Stimulated activated memory B cell treated with anti-CD40 and anti-IgM and Interleukin-4, amounts not matched to agents 10 μg/mL and 1 μg/mL and 100 μg/mL, for 72 hours (primary cell): ENCODE results near the gene LMX1B.

Experiments used
- ATAC-seq: fragments of 150-1000 bp; cut with Tn5 transposase; 2 replicates; pipeline ENCODE4 v1.10.0; 2021
- H3K27ac Mint-ChIP-seq: one replicate; pipeline ENCODE4 v1.8.0; 2022; ENCODE audit warnings: mild to moderate bottlenecking, mixed read lengths
- H3K27me3 Mint-ChIP-seq: one replicate; pipeline ENCODE4 v1.8.0; 2022; ENCODE audit warnings: mixed read lengths
- H3K36me3 Mint-ChIP-seq: one replicate; pipeline ENCODE4 v1.8.0; 2022; ENCODE audit warnings: mixed read lengths
- H3K4me1 Mint-ChIP-seq: one replicate; pipeline ENCODE4 v1.8.0; 2022; ENCODE audit warnings: mixed read lengths
- H3K4me3 Mint-ChIP-seq: one replicate; pipeline ENCODE4 v1.8.0; 2022; ENCODE audit warnings: mild to moderate bottlenecking, moderate library complexity, mixed read lengths
- H3K9me3 Mint-ChIP-seq: one replicate; pipeline ENCODE4 v1.8.0; 2022; ENCODE audit warnings: mixed read lengths

Gene LMX1B

DNA sequence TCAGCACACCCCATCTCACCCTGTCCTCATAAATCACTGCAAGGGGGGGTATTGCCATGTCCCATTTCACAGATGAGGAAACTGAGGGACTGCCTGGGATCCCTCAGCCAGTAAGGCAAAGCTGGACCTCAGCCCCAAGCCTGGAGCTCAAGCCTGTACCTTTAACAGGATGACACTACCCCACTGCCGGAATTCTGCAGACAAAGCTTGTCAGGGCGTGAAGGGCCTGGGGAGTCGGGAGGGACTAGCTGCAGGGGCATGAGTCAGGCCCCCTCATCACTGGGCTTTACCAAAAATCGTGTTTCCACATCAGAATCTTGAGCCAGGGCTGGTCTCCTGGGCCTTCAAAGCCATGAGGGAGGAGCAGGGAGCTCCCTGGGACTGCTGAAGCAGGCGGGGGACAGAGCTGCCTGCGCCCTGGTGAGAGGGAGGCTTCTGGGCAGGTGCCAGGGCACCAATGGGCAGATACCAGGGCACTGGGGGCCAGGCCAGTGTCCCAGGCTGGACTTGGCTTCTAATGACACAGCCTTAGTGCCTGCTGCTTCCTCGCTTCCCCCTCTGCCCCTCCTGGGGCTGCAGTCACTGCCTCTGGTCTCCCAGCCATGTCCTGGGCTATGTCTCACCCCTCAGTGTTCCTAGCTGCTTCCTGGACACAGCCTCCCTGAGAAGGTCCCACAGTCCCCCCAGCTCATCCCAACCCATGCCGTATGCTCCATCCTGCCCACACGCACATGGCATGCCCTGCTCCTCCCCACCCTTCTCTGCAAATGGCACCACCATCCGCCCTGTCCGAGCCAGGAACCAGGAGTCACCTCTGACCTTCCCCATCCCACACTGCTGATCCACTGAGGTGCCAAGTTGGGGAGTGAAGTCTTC, 80.7 kb downstream of the LMX1B start:
- peaks cover 59% of the 10 kb centered on the region for H3K27me3 Mint-ChIP-seq
- no peak overlapping the region for H3K27ac Mint-ChIP-seq
- H3K9me3 Mint-ChIP-seq: no peaks in the 10 kb centered on the region
- no peak for ATAC-seq
- no peaks in the 10 kb centered on the region for H3K4me1 Mint-ChIP-seq
- no peaks in the 10 kb centered on the region for H3K36me3 Mint-ChIP-seq
- no peak overlapping the region for H3K4me3 Mint-ChIP-seq

DNA sequence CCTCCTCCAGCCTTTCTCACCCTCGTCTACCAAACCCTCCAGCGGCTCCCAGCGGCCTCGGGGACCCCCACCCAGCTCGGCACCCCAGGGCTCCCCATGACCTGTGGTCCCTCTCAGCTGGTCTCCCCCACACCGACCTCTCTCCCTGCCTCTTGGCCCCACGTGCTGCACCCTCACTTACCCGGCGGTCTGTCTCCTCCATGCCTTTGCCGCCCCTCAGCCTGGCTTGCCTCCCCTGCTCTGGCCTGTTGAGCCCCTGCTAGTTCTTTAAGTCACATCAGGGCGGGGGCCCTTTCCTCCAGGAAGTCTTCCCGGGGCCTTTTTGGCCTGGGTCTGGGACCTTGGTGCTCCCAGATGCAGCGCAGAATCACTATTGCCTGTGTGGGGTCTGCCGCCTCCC, 81.5 kb downstream of the LMX1B start:
- H3K36me3 Mint-ChIP-seq: no peaks in the 10 kb centered on the region
- H3K4me3 Mint-ChIP-seq: no peak overlapping the region
- no peak for ATAC-seq
- H3K9me3 Mint-ChIP-seq: no peaks in the 10 kb centered on the region
- H3K4me1 Mint-ChIP-seq: no peaks in the 10 kb centered on the region
- no peak overlapping the region for H3K27ac Mint-ChIP-seq
- H3K27me3 Mint-ChIP-seq: peaks cover 58% of the 10 kb centered on the region

DNA sequence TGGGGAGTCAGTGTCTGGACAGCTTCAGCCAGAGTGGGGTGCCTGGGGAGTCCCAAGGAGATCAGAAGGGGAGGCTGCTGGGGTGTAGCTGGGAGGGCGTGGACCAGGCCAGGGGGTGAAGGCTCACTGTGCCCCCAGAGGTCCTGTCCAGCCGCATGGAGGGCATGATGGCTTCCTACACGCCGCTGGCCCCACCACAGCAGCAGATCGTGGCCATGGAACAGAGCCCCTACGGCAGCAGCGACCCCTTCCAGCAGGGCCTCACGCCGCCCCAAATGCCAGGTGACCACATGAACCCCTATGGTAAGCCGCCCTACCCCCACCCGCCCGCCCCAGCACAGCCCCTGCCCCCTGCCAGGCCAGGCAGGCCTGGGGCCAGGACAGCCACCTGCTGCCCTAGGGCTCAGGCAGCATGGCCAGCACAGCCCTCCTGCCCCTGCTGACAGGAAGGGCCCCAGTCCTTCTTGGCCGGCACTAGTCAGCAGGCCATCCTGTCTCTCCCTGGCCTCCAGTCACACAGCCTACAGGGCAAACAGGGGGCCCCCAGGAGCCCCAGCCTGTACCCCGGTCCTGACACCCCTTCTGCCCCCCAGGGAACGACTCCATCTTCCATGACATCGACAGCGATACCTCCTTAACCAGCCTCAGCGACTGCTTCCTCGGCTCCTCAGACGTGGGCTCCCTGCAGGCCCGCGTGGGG, 82.1 kb downstream of the LMX1B start:
- H3K9me3 Mint-ChIP-seq: no peaks in the 10 kb centered on the region
- no peak overlapping the region for H3K27ac Mint-ChIP-seq
- peaks cover 56% of the 10 kb centered on the region for H3K27me3 Mint-ChIP-seq
- H3K4me1 Mint-ChIP-seq: no peaks in the 10 kb centered on the region
- no peak for ATAC-seq
- H3K36me3 Mint-ChIP-seq: no peaks in the 10 kb centered on the region
- H3K4me3 Mint-ChIP-seq: no peak overlapping the region

DNA sequence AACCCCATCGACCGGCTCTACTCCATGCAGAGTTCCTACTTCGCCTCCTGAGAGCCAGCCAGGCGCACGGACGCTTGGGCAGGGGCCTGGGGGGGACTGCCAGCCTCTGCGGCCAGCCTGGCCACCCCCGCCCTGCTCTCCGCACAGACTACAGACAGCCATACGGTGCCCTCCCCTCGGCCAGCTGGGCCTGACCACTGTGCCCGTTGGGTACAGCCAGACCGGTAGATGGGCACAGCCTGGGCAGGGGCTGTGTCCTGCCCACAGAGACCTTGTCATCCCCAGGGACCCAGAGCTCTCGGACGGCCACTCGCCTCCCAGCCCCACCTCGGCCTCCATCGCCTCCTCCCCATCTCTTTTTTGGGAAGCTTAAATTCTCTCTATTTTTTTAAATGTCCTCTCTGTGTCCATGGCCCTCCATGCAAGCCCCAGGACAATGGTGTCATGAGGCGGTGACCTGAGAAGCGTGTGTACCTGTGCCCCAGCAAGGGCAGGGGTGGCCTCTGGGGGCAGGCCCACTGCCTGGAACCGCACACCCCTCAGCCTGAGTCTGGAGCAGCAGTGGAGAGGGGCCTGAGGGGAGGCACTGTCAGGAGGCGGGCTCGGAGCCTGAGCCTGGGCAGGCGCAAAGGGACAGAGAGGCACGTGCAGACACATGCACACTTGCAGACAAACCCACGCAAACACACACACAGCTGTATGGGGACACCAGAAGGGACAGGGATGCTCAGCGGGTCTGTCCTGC, 82.8 kb downstream of the LMX1B start:
- H3K4me1 Mint-ChIP-seq: no peaks in the 10 kb centered on the region
- H3K36me3 Mint-ChIP-seq: no peaks in the 10 kb centered on the region
- H3K27me3 Mint-ChIP-seq: peaks cover 60% of the 10 kb centered on the region
- no peak for ATAC-seq
- H3K4me3 Mint-ChIP-seq: no peak overlapping the region
- no peaks in the 10 kb centered on the region for H3K9me3 Mint-ChIP-seq
- H3K27ac Mint-ChIP-seq: no peak overlapping the region

DNA sequence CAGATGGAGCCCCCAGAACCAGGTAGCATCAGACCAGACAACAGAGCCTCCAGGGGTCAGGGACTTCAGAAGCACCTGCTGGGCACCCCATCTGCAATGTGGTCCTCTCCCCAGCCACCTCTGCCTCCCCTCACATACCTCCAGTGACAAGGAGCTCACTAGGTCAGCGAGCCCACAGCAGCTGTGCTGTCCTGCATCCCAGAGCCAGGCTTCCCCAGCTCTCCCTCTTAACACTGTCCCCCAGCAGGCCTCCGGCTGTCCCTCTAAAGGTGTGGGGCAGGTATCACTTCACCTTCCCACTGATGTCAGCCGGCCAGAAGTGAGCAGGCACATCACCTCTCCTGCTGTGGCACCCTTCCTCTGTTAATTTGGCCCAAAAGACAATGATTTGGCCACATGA, 83.6 kb downstream of the LMX1B start:
- ATAC-seq: no peak
- H3K27me3 Mint-ChIP-seq: peaks cover 61% of the 10 kb centered on the region

DNA sequence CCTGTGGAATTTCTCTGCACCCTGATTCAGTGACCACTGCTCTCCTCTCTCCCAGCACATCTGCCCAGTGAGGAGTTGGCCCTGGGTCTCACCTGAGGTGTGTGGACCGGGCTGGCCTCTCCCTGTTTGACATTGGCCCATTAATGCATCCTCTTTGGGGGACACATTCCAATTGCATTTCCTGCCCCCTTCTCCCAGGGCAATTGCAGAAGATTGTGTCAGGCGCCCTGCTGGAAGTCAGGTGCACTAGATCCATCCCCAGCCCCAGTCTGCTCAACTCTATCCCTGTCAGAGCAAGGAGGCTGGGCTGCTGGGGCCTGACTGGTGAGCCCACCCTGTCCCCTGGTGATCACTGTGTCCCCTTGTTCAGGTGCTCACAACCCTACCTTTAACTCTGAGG, 84.5 kb downstream of the LMX1B start:
- ATAC-seq: no peak
- H3K27me3 Mint-ChIP-seq: peaks cover 61% of the 10 kb centered on the region
- H3K9me3 Mint-ChIP-seq: no peaks in the 10 kb centered on the region
- no peak overlapping the region for H3K4me3 Mint-ChIP-seq
- no peak overlapping the region for H3K27ac Mint-ChIP-seq
- H3K4me1 Mint-ChIP-seq: no peaks in the 10 kb centered on the region
- no peaks in the 10 kb centered on the region for H3K36me3 Mint-ChIP-seq

More for the DNA sequence above, 83.6 kb downstream of the LMX1B start:
- Mint-ChIP-seq H3K27ac (no peak overlapping the region), H3K9me3 (no peaks in the 10 kb centered on the region), H3K36me3 (no peaks in the 10 kb centered on the region), H3K4me3 (no peak overlapping the region), H3K4me1 (no peaks in the 10 kb centered on the region)

DNA sequence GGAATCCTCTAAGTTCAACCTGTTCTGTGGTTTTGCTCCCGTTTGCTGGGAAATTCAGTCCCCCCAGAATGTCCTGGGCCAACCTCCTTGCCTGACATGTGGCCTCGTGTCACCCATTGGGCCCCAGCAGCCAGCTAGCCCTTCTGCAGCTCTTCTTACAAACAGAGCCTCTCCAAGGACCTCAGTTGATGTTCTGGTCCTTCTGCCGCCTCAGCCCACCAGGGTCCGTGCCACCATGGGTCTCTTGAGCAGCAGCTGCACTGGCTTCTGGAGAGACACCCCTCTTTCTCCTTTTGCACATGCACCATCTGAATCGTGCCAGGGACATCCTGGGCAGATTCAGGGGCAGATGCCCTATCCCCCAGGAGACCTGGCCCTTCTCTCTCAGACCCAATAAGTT, 85.0 kb downstream of the LMX1B start:
- no peak overlapping the region for H3K4me3 Mint-ChIP-seq
- no peak overlapping the region for H3K27ac Mint-ChIP-seq
- peaks cover 66% of the 10 kb centered on the region for H3K27me3 Mint-ChIP-seq
- H3K4me1 Mint-ChIP-seq: no peaks in the 10 kb centered on the region
- no peaks in the 10 kb centered on the region for H3K36me3 Mint-ChIP-seq
- no peak for ATAC-seq
- H3K9me3 Mint-ChIP-seq: no peaks in the 10 kb centered on the region

DNA sequence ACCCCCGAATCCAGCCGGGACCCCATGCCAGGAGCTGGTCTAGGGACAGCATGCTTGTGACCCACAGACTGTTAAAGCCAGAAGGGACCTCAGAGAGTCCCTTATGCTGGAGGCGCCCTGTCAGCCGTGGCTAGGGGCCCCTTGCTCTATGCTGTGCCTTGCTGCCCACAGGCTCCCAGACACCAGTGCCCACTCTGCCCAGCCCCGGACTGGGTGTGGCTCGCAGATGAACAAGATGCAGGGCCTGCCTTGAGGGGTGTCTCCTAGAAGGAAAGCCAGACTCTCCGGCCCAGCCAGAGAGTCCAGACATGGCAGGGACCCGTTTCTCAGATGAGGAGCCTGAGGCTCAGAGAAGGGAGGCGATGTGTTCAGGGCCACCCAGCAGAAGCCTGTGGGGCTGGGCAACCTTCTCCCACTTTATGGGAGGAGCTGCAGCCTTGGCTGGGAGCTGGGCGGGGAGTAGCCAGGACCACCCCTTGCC, 85.7 kb downstream of the LMX1B start:
- no peak for ATAC-seq
- Mint-ChIP-seq H3K36me3 (no peaks in the 10 kb centered on the region), H3K27ac (no peak overlapping the region), H3K9me3 (no peaks in the 10 kb centered on the region), H3K27me3 (peaks cover 72% of the 10 kb centered on the region), H3K4me3 (no peak overlapping the region), H3K4me1 (peaks cover 3% of the 10 kb centered on the region)

DNA sequence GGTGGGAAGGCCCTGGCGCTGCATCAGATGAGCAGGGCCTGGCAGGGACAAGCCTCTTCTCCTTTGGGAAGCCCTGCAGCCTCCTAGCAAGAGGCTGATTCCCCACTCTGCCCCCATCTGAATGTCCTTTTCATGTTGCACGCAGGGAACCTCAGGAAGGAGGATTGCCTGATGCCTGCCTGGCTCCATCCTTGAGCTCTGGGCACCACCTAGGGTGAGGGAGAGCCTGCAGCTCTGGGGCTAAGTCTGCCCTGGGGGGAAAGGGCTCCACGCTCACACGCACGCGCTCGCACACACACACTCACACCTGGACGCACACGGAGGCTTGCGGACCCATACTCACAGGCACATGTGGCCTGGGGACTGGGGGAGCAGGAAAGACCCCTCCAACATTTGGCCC, 86.6 kb downstream of the LMX1B start:
- Mint-ChIP-seq H3K4me1 (peaks cover 11% of the 10 kb centered on the region), H3K27me3 (peaks cover 72% of the 10 kb centered on the region), H3K4me3 (no peak overlapping the region), H3K27ac (no peak overlapping the region), H3K9me3 (no peaks in the 10 kb centered on the region), H3K36me3 (no peaks in the 10 kb centered on the region)
- ATAC-seq: no peak

DNA sequence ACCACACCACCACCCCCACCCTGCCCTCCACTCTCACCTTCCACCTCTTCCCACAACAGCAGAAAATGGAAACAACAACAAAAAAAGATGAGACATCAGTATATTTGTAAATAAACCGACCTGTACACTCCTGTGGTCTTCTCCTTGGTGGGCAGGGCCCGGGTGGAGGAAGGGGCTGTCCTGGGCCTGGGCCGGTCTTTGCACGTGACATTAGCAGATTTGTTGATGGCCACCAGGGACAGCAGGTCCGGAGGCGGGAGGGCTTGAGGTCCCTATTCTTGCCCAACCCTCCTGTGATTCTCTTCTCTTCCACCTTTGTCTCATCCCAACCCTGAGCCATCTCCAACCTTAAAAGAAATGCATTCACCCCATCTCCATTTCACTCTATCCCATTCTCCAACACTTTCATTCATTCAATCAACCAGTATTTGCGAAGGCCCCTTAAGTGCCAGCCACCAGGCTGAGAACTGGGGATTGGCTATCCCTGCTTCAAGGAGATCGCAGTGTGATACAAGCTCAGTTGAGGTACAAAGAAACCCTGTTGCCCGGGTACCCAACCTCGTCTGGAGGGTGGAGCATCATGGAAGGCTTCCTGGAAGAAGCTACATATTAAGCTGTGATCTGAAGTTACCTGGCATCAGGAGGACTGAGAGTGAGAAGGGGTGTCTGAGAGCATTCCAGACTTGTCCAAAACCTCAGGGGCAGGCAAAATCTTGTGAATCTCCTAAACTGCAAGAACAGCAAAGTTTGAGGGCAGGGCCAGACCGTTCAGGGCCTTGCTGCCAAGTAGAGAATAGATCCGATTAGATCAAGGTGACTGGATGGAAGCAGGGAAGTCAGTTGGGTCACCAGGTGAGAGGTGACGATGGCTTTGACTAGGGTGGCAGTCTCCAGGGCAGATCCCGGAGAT, 87.4 kb downstream of the LMX1B start:
- H3K4me1 Mint-ChIP-seq: peaks cover 16% of the 10 kb centered on the region
- no peaks in the 10 kb centered on the region for H3K9me3 Mint-ChIP-seq
- H3K27ac Mint-ChIP-seq: no peak overlapping the region
- H3K27me3 Mint-ChIP-seq: peaks cover 71% of the 10 kb centered on the region
- no peaks in the 10 kb centered on the region for H3K36me3 Mint-ChIP-seq
- H3K4me3 Mint-ChIP-seq: no peak overlapping the region
- no peak for ATAC-seq

DNA sequence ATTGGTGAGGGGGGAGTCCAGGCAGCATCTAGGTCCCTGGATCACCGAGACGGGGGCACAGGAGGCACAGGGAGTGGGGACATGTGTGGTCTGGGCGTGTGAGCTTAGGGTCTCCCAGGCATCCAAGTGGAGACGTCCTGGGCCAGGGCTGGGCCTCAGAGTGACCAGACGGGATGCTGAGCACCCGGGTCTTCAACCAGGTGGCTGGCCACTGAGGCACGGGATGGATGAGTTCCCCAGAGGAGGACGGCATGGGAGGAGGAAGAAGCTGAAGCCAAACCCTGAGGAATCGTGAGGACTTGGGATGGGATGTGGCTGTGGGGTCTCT, 88.0 kb downstream of the LMX1B start:
- H3K9me3 Mint-ChIP-seq: no peaks in the 10 kb centered on the region
- H3K36me3 Mint-ChIP-seq: no peaks in the 10 kb centered on the region
- peaks cover 65% of the 10 kb centered on the region for H3K27me3 Mint-ChIP-seq

DNA sequence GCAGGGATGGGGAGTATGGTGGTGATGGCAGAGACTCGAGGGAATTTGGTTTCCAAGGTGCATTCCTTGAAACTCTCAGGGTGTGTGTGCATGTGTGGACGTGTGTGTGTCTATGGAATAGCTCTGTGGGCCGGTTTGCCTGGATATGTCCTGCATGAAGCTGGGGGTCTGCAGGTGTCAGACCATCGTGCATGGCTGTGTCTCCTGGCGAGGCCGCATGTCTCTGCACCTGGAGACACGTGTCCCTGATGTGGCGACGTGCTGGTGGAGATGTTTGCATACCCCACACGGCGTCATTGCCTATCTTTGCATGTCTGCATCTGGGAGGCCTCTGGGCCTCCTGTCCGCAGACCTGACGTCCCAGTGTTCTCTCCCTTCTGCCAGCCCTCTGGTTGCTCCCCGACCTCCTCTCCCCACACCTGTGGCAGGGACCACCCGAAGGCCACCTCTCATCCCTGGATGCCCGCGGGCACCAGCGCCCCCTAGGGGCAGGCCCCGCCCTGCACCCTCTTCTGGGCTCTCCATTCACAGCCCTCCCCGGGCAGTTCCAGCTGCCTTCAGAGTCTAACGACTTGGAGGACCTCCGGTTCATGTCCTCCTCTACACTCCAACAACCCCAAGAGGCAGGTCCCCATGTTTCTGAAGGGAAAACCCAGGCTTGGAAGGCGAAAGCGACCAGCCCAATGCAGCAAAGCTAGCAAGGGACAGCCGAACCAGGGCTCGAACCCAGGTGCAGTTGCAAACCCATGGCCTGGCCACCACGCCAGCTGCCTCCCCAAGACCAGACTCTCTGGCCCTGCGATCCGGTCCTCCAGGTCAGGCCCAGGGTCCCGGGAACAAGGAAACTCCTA, 88.6 kb downstream of the LMX1B start:
- Mint-ChIP-seq H3K4me3 (no peak overlapping the region), H3K27ac (no peak overlapping the region), H3K4me1 (peaks cover 21% of the 10 kb centered on the region), H3K27me3 (peaks cover 61% of the 10 kb centered on the region), H3K36me3 (no peaks in the 10 kb centered on the region), H3K9me3 (no peaks in the 10 kb centered on the region)
- no peak for ATAC-seq

More for the DNA sequence above, 88.0 kb downstream of the LMX1B start:
- Mint-ChIP-seq H3K4me3 (no peak overlapping the region), H3K27ac (no peak overlapping the region), H3K4me1 (peaks cover 21% of the 10 kb centered on the region)
- ATAC-seq: no peak

DNA sequence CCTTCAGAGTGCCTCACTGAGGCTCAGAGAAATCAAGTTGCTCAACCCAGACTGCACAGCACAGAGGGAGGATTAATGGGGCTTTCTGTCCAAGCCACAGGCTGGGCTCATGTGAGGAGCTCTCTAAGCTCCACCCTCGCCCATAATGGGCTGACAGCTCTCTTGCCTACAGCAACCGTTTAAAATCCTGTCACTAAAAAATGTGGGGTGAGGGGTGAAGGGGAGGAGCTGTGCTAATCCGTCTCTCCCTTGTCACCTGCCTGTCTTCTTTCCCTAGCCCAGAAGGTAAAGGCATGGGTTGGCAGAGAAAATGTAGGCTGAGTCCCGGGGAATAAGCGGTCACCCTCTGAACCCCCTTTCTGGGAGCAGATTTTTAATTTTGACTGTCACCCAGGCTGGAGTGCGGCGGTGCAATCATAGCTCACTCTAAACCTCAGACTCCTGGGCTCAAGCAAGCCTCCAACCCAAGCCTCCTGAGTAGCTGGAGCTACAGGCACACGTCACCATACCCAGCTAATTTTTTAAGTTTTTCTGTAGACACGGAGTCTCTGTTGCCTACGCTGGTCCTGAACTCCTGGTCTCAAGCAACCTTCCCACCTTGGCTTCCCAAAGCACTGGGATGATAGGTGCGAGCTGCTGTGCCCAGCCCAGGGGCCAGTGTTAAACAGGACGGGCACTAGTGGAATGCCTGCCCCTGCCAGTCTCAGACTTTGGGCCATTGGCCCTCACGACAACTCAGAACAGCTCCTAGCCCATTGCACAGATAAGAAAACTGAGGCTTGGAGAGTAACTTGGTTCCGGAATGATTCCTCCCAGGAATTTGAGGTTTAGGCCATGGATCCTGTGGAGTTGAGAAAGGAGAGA, 89.5 kb downstream of the LMX1B start:
- Mint-ChIP-seq H3K4me3 (no peak overlapping the region), H3K27me3 (peaks cover 61% of the 10 kb centered on the region), H3K9me3 (no peaks in the 10 kb centered on the region), H3K36me3 (no peaks in the 10 kb centered on the region), H3K4me1 (peaks cover 21% of the 10 kb centered on the region), H3K27ac (no peak overlapping the region)
- no peak for ATAC-seq
